WTC11 (cell line): Measurements from ENCODE around the gene FBXO7. TPM values are rescaled to one million over a fixed set of nuclear protein-coding genes. Genes with fewer than 3 reads are reported as not detected.

Experiments used
- ATAC-seq: fragments of 200-7000 bp; cut with Tn5 transposase; 2 replicates; pipeline ENCODE4 v1.10.0; 2021; ENCODE audit warnings: mild to moderate bottlenecking, moderate library complexity
- CTCF ChIA-PET: fragments of 300-600 bp; sonication (Branson Sonifier 250); formaldehyde crosslinking; loops from one replicate; lab custom pipeline; 2021; ENCODE audit warnings: antibody characterized with exemption; lab: Charles Lee
- POLR2A ChIA-PET: fragments of 350-600 bp; sonication (Branson Sonifier 250); formaldehyde crosslinking; loops from one replicate; lab custom pipeline; 2021; ENCODE audit warnings: antibody characterized with exemption; lab: Charles Lee
- DNase-seq: peaks from one replicate; pipeline ENCODE4 v3.0.0; 2021; ENCODE audit warnings: low spot score
- H3K27ac Mint-ChIP-seq: 2 replicates; pipeline ENCODE4 v1.8.0; 2021; ENCODE audit warnings: mixed read lengths
- H3K27me3 Mint-ChIP-seq: 2 replicates; pipeline ENCODE4 v1.8.0; 2021; ENCODE audit warnings: low read depth, mild to moderate bottlenecking, moderate library complexity, mixed read lengths
- H3K36me3 Mint-ChIP-seq: 2 replicates; pipeline ENCODE4 v1.8.0; 2021; ENCODE audit warnings: mixed read lengths
- H3K4me1 Mint-ChIP-seq: 2 replicates; pipeline ENCODE4 v1.8.0; 2022; ENCODE audit warnings: mixed read lengths
- H3K4me3 Mint-ChIP-seq: 2 replicates; pipeline ENCODE4 v1.8.0; 2021; ENCODE audit warnings: mild to moderate bottlenecking, moderate library complexity, mixed read lengths
- H3K9me3 Mint-ChIP-seq: 2 replicates; pipeline ENCODE4 v1.8.0; 2021; ENCODE audit warnings: mixed read lengths
- CREB1 ChIP-seq: sonication (generic); formaldehyde crosslinking; IDR thresholded peaks from 2 replicates; pipeline ENCODE4 v1.8.0; 2023; ENCODE audit warnings: mild to moderate bottlenecking, missing genetic modification reagents
- CREM ChIP-seq: sonication (generic); formaldehyde crosslinking; IDR thresholded peaks from 2 replicates; pipeline ENCODE4 v1.8.1; 2022; ENCODE audit warnings: mild to moderate bottlenecking, missing genetic modification reagents, moderate library complexity
- FOXK1 ChIP-seq: sonication (generic); formaldehyde crosslinking; IDR thresholded peaks from 2 replicates; pipeline ENCODE4 v1.8.0; 2022; ENCODE audit warnings: mild to moderate bottlenecking, moderate library complexity, missing genetic modification reagents
- GTF2I ChIP-seq: fragments of 250-450 bp; sonication (Bioruptor Pico); conservative IDR thresholded peaks from 2 replicates; pipeline ENCODE4 v1.4.0; 2021; ENCODE audit warnings: mild to moderate bottlenecking
- HMGXB4 ChIP-seq: sonication (generic); formaldehyde crosslinking; IDR thresholded peaks from 2 replicates; pipeline ENCODE4 v1.8.1; 2023; ENCODE audit warnings: mild to moderate bottlenecking, moderate library complexity, missing genetic modification reagents
- IRF2 ChIP-seq: sonication (generic); formaldehyde crosslinking; IDR thresholded peaks from 2 replicates; pipeline ENCODE4 v1.8.0; 2022; ENCODE audit warnings: low read depth, missing genetic modification reagents, borderline replicate concordance
- MLX ChIP-seq: sonication (generic); formaldehyde crosslinking; IDR thresholded peaks from 2 replicates; pipeline ENCODE4 v1.8.1; 2023; ENCODE audit warnings: mild to moderate bottlenecking, missing genetic modification reagents, moderate library complexity
- NR2C2 ChIP-seq: sonication (generic); formaldehyde crosslinking; IDR thresholded peaks from 2 replicates; pipeline ENCODE4 v1.8.0; 2022; ENCODE audit warnings: mild to moderate bottlenecking, missing genetic modification reagents
- NR3C1 ChIP-seq: sonication (generic); formaldehyde crosslinking; conservative IDR thresholded peaks from 2 replicates; pipeline ENCODE4 v1.8.1; 2023; ENCODE audit warnings: low read depth, mild to moderate bottlenecking, missing genetic modification reagents
- PREB ChIP-seq: sonication (generic); formaldehyde crosslinking; IDR thresholded peaks from 2 replicates; pipeline ENCODE4 v1.8.1; 2022; ENCODE audit warnings: mild to moderate bottlenecking, missing genetic modification reagents, moderate library complexity, borderline replicate concordance
- TCF7 ChIP-seq: sonication (generic); formaldehyde crosslinking; IDR thresholded peaks from 2 replicates; pipeline ENCODE4 v1.8.0; 2022; ENCODE audit warnings: mild to moderate bottlenecking, low read depth, missing genetic modification reagents, moderate library complexity
- TP53 ChIP-seq: sonication (generic); formaldehyde crosslinking; IDR thresholded peaks from 2 replicates; pipeline ENCODE4 v1.8.1; 2023; ENCODE audit warnings: mild to moderate bottlenecking, missing genetic modification reagents
- USF1 ChIP-seq: sonication (generic); formaldehyde crosslinking; IDR thresholded peaks from 2 replicates; pipeline ENCODE4 v1.8.0; 2022; ENCODE audit warnings: mild to moderate bottlenecking, missing genetic modification reagents
- ZNF232 ChIP-seq: sonication (generic); formaldehyde crosslinking; IDR thresholded peaks from 2 replicates; pipeline ENCODE4 v1.8.0; 2022; ENCODE audit warnings: mild to moderate bottlenecking, missing genetic modification reagents
- ZNF423 ChIP-seq: fragments of 250-450 bp; sonication (Bioruptor Pico); IDR thresholded peaks from 2 replicates; pipeline ENCODE4 v2.1.2; 2022; ENCODE audit warnings: mild to moderate bottlenecking, moderate library complexity
- ZSCAN18 ChIP-seq: fragments of 250-450 bp; sonication (Bioruptor Pico); IDR thresholded peaks from 2 replicates; pipeline ENCODE4 v2.1.2; 2022; ENCODE audit warnings: mild to moderate bottlenecking, moderate library complexity
- total RNA-seq: library from RNA; stranded (reverse); gene quantifications from 3 replicates; pipeline ENCODE4 v1.2.3, GENCODE V29; 2021
- TF ChIP-seq, protein P1 (sequence below): fragments of 200-600 bp; IDR thresholded peaks from 2 replicates; pipeline ENCODE4 v1.8.0; 2022; ENCODE audit warnings: antibody characterized with exemption
- TF ChIP-seq, protein P2 (sequence below): sonication (generic); formaldehyde crosslinking; IDR thresholded peaks from 2 replicates; pipeline ENCODE4 v1.8.0; 2022; ENCODE audit warnings: missing genetic modification reagents

FBXO7 gene
- total RNA-seq, 1 experiment from 2014 or later: 59.4 TPM

- TF ChIP-seq ZSCAN18 (CRISPR knock-in tag): no peak
- TF ChIP-seq MLX (CRISPR knock-in tag): no peak
- no peak for TF ChIP-seq ZNF423 (CRISPR knock-in tag)
- TF ChIP-seq HMGXB4 (CRISPR knock-in tag): no peak
- no peak for TF ChIP-seq PREB (CRISPR knock-in tag)
Observed at GRCh38 chr22:32518381-32518780, 43.8 kb downstream of the FBXO7 start (continued).

- H3K4me3 Mint-ChIP-seq: no peak overlapping the region
- ChIA-PET POLR2A (no interaction called here), CTCF (interaction anchor here (0.6 to 1.5 kb wide), 5 partner anchors 9 to 292 kb away, joined by 3 to 7 read pairs (median 3); no protein-coding TSS in a partner anchor)
- peaks cover 18% of the 10 kb centered on the region for H3K36me3 Mint-ChIP-seq
- peaks cover 30% of the 10 kb centered on the region for H3K9me3 Mint-ChIP-seq
- DNase-seq (no peak), ATAC-seq (no peak)
- H3K4me1 Mint-ChIP-seq: peaks cover 3% of the 10 kb centered on the region; the same call in 1 of the 2 replicates
- H3K27me3 Mint-ChIP-seq: no peaks in the 10 kb centered on the region
- no peak overlapping the region for H3K27ac Mint-ChIP-seq
- TF ChIP-seq, protein P1, sequence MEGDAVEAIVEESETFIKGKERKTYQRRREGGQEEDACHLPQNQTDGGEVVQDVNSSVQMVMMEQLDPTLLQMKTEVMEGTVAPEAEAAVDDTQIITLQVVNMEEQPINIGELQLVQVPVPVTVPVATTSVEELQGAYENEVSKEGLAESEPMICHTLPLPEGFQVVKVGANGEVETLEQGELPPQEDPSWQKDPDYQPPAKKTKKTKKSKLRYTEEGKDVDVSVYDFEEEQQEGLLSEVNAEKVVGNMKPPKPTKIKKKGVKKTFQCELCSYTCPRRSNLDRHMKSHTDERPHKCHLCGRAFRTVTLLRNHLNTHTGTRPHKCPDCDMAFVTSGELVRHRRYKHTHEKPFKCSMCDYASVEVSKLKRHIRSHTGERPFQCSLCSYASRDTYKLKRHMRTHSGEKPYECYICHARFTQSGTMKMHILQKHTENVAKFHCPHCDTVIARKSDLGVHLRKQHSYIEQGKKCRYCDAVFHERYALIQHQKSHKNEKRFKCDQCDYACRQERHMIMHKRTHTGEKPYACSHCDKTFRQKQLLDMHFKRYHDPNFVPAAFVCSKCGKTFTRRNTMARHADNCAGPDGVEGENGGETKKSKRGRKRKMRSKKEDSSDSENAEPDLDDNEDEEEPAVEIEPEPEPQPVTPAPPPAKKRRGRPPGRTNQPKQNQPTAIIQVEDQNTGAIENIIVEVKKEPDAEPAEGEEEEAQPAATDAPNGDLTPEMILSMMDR: no peak
- TF ChIP-seq CREM (CRISPR knock-in tag) (no peak), FOXK1 (CRISPR knock-in tag) (no peak), TP53 (no peak)
Observed at GRCh38 chr22:32518848-32519247, 44.2 kb downstream of the FBXO7 start.

DNA sequence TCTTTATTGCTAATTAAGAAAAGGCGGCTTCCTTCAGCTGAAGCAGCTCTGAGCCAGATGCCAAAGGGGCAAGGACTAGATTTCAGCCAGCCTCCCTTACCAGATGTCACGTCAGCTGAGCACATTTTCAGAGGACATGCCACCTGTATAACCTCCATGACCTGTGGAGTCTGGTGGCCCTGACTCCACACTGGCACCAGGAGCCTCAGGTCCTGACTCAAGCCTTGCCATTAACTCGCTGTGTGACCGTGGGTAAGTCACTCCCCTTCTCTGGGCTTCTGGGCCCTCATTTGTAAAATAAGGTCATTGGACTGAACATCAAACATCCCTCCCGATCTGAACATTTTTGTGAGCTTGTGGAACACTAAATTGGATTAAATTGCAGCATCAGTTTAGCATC is 46.0 kb downstream of the FBXO7 start:
- ChIA-PET CTCF (interaction anchor here (1.5 kb wide), 1 partner anchor 9 kb away, joined by 4 read pairs; no protein-coding TSS in a partner anchor), POLR2A (interaction anchor here (0.6 kb wide), 1 partner anchor 18 kb away, joined by 3 read pairs; no protein-coding TSS in a partner anchor)
- Mint-ChIP-seq H3K4me1 (peaks cover 6% of the 10 kb centered on the region; the same call in 1 of the 2 replicates), H3K27me3 (no peaks in the 10 kb centered on the region), H3K4me3 (no peak overlapping the region), H3K36me3 (peaks cover 12% of the 10 kb centered on the region), H3K27ac (no peak overlapping the region), H3K9me3 (peaks cover 27% of the 10 kb centered on the region)
- DNase-seq: no peak
- no peak for ATAC-seq
- TF ChIP-seq TCF7 (CRISPR knock-in tag) (no peak), GTF2I (CRISPR knock-in tag) (no peak), IRF2 (CRISPR knock-in tag) (no peak), CREB1 (CRISPR knock-in tag) (no peak), USF1 (no peak), NR3C1 (CRISPR knock-in tag) (no peak), ZNF232 (no peak), NR2C2 (CRISPR knock-in tag) (no peak)
- TF ChIP-seq, protein P2, sequence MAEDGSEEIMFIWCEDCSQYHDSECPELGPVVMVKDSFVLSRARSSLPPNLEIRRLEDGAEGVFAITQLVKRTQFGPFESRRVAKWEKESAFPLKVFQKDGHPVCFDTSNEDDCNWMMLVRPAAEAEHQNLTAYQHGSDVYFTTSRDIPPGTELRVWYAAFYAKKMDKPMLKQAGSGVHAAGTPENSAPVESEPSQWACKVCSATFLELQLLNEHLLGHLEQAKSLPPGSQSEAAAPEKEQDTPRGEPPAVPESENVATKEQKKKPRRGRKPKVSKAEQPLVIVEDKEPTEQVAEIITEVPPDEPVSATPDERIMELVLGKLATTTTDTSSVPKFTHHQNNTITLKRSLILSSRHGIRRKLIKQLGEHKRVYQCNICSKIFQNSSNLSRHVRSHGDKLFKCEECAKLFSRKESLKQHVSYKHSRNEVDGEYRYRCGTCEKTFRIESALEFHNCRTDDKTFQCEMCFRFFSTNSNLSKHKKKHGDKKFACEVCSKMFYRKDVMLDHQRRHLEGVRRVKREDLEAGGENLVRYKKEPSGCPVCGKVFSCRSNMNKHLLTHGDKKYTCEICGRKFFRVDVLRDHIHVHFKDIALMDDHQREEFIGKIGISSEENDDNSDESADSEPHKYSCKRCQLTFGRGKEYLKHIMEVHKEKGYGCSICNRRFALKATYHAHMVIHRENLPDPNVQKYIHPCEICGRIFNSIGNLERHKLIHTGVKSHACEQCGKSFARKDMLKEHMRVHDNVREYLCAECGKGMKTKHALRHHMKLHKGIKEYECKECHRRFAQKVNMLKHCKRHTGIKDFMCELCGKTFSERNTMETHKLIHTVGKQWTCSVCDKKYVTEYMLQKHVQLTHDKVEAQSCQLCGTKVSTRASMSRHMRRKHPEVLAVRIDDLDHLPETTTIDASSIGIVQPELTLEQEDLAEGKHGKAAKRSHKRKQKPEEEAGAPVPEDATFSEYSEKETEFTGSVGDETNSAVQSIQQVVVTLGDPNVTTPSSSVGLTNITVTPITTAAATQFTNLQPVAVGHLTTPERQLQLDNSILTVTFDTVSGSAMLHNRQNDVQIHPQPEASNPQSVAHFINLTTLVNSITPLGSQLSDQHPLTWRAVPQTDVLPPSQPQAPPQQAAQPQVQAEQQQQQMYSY (CRISPR knock-in tag): no peak
- TF ChIP-seq, all 79 proteins: peak for 0
